Inflammatory macrophage treated with lipopolysaccharide for 4 hours (primary cell): ENCODE data around the gene FAM135A.
"Not testable (repeated sequence)": the region's sequence is repeated elsewhere in the genome, so short reads cannot be mapped to it uniquely, and the experiment has no call there.

Source experiments
- DNase-seq: peaks from one replicate; pipeline ENCODE4 v3.0.0-alpha.2; 2020

Gene FAM135A

DNA sequence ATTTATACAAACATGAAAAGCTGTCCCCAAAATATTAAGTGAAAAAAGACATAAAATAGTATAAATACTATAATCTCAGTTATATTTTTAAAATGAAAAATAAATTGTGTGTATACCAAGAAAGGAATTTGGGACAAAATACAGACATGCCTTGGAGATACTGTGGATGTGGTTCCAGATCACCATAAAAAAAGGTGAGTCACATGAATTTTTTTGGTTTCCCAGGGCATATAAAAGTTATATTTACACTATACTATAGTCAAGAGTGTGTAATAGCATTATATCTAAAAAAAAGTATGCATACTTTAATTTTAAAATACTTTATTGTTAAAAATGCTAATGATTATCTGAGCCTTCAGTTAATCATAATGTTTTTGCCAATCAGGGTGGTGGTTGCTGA, 136.0 kb downstream of the FAM135A start:
- DNase-seq: no peak

DNA sequence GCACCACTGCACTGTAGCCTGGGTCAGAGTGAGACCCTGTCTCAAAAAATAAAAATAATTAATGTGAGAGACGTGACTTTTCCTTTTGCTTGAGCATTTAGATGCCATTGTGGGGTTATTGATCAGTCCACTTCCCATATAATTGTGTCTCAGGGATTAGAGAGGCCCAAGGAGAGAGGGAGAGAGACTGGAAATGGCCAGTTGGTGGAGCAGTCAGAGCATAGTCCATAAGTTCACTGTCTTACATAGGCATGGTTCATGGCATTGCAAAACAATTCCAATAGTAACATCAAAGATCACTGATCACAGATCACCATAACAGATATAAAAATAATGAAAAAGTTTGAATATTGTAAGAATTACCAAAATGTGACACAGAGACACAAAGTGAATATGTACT, 138.3 kb downstream of the FAM135A start:
- no peak for DNase-seq

DNA sequence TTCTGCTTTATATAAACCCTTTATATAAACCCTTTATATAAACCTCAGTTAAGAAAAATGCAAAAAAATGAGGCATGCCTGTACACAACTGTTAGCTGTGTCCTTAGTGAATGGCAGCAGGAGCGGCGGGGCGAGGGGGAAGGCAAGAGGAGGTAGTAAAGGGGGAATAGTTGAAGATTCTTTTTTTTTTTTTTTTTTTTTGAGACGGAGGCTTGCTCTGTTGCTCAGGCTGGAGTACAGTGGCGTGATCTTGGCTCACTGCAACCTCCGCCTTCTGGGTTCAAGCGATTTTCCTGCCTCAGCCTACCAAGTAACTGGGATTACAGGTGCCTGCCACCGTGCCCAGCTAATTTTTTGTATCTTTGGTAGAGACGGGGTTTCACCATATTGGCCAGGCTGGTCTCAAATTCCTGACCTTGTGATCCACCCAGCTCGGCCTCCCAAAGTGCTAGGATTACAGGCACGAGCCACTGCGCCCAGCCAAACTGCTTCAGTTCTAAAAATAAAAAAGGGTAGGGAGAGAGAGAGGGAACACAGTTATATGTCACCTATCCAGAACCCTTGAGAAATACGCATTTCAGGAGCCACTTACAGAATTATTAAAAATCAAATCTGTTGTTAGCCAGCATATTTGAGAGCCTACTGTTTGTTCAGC, 139.1 kb downstream of the FAM135A start:
- not testable (repeated sequence) for DNase-seq

DNA sequence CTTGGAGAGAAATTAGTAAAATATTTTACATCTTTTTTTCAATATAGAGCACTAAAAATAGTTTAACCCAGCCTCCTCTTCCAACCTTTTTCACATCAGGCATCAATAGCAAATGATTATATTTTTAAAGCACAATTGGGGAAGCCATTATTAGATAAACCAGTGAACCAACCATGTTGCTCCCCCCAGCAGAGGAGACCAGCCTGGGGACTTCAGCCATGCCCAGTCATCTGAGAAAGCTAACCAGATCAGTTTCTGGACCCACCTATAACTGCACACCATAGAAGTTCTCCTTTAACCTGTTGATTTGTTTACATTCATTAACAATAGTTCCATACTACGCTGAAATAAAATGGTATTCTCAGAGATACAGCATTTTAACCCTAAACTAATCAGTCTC, 139.7 kb downstream of the FAM135A start:
- DNase-seq: no peak

DNA sequence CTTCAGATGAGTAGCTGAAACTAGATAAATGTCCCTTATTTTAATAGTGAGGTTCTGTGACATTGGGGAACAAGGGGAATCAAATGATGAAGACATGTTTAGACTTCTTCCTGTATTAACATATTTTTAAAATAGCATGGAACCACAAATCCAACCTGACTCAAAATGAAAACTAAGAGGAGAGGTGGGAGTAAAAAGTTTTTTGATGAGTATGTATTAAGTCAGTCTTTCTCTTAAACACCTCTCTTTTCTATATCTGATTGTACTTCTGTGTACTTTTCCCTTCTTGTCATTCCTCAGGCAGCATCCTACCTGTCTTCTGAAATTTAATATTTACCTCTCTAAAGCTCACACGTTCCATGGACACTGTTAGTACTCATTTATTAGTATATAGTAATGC, 144.7 kb downstream of the FAM135A start:
- no peak for DNase-seq

DNA sequence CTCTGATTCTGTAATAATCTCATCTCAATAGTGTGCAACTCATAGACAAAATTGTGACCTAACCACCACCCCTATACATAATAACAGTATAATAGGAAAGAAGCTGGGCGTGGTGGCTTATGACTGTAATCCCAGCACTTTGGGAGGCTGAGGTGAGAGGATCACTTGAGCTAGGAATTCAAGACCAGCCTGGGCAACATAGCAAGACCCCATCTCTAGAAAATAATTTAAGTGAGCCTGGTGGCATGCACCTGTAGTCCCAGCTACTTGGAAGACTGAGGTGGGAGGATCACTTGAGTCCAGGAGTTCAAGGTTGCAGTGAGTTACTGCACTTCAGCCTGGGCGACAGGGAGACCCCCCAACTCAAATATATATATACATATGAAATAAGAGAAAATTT, 149.1 kb downstream of the FAM135A start:
- DNase-seq: not testable (repeated sequence)

DNA sequence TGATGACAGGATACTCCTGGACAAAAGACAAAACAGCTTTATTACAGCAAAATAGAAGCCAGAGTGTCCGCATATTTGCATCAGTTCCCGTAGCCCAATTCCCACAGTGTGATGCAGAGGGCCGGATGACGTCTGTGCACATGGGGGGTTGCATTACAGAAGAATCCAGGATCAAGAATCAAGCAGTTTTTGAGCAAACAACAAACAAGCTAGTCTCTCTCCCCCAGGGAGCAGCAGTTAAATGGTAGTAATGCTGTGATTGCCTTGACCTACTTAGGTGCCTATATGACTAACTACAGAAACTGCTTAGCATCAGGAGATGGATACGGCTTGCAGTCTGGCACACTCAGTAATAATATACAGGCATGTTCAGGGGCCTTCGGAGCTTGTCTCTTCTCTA, 150.2 kb downstream of the FAM135A start:
- DNase-seq: no peak

DNA sequence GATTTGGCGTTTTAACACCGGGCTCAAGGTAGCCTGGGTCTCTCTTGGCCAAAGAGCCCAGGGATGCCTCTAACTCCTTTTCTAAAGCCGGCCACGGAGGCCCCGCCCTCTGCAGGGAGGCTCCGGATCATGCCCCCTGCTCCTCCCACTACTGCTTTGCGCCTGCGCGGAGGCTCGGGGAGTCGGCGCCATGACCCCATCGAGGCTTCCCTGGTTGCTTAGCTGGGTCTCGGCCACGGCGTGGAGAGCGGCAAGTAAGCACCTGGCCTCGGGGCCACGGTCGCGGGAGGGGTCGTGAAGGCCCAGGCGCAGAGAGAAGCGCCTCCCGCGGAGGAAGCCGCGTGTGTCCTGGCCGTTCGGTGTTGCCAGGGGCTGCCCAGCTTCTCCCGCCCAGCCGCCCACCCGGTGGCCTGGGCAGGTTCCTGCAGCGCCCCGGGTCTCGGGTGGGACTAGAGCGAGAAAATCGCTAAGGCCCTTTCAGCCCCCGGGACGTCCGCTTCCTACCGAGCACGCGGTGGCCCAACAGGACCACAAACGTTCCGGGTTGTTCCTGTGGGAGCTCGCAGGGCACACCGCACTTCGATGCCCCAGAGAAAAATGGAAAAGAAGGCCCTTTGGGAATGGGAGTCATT, 153.6 kb downstream of the FAM135A start, which contains the start of gene SDHAF4:
TSS of gene SDHAF4 (plus strand) at position 180 of the 632 bp plus-strand sequence. CDS start at position 191, 11 bp downstream.
- peak; percentile 90 for DNase-seq

DNA sequence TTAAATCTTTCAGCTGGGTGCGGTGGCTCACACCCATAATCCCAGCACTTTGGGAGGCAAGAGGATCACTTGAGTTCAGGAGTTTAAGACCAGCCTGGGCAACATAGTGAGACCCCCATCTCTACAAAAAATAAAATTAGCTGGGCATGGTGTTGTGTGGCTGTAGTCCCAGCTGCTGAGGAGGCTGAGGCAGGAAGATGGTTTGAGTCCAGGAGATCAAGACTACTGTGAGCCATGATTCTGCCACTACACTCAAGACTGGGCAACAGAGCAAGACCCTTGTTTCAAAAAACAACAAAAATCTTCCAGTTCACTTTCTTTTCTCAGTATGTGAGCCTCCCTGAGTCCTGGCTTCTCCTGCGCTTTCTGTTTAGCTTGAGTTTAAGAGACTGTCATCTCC, 161.3 kb downstream of the FAM135A start:
- no peak for DNase-seq

DNA sequence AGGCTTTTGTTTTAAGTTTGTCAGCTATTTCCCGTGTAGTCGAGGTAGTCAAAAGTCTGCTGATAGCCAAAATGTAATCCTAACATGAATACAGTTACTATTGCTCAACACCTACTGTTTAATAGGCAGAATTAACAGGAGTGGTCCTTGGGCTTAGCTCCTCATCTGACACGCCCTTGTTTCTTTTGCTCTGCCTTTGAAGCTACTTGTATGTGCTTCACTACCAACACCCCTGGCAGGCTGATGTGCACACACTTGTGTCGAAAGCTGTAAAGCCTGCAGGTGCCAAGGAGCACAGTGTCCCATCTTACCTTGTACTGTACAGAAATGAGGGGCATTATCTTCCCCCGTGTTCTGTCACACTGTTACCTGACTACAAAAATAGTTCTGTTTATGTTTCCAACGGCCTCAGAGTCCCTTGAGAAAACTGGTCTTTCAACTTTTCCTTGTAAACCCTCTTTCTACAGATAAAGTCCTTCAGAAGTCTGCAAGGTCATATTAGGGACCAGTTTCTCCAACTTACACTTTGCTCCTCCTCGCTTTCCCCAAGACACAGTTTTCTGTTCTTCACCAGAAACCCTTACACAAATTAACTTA, 162.7 kb downstream of the FAM135A start:
- no peak for DNase-seq

DNA sequence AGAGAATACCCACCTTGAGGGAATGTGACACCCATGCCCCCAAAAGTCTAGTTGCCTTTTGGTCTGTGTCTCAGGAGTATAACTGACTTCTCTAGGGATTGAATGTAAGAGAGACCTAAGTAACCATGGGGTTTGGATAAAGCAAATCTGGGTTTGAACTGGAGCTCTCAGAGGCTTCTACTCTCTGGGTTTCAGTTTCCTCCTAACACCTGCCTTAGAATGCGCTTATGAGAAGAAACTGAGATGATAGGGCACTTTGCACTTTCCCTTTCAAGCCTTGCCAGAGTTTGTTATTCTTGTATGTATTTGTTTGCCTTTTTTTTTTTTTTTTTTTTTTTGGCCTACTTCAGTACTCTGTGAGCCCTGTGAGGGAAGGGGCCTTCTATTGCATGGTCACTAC, 172.8 kb downstream of the FAM135A start:
- DNase-seq: no peak

DNA sequence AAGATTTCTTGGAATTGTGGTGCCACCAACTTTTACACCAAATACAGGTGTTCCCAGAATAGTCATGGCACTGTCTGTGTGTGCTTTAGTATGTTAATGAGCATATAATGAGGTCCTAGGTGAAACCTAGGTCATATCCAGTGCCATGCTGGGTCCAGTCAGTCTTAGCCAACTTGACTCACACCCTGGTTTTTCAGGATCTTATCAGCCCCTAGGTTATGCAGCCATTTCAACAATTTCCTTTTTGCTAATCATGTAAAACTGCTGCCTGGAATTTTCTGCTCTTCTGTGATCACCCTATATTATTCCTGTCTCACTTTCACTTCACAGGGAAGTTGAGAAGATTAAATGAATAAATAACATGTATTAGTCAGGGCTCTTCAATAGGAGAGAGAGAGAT, 177.1 kb downstream of the FAM135A start:
- no peak for DNase-seq

DNA sequence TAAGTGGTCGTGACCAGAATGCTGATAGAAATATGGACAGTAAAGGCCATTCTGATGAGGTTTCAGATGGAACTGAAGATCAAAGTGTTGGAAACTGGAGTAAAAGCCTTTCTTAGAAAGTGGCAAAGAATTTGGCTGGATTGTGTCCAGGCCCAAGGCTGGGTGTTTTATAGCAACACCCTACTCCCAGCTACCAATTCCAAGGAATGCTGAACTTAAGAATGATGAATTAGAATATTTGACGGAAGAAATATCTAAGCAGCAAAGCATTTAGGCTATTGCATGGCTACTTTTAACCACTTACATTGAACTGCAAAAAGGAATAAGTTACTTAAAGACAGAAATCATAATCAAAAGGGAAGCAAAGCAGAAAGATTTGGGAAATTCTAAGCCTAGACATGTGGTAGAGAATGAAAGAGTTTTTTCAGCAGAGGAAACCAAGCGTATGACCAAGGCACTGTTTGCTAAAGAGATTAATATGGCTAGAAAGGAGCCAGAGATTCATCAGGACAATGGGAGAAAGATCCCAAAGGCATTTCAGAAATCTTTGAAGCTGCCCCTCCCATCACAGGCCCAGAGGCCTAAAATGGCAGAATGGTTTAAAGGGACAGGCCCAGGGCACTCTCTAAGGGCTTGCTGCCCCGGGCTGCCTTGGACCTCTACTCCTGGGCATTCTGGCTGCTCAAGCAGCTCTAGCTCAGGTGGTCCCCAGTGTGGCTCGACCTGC, 179.2 kb downstream of the FAM135A start:
- no peak for DNase-seq

DNA sequence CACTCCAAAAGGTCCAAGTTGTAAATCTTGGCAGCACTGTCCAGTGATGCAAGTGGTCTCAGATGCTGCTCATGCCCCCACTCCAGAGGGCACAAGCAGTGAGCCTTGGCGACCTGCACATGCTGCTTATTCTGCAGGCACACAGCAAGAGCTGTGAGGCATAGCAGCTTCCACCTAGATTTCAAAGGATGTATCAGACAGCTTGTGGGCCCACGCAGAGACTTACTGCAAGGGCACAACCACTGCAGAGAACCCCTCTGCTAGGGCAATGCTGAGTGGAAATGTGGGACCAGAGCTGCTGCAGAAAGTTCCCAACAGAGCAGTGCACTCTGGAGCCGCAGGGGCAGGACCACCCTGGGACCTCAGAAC, 179.8 kb downstream of the FAM135A start:
- no peak for DNase-seq

DNA sequence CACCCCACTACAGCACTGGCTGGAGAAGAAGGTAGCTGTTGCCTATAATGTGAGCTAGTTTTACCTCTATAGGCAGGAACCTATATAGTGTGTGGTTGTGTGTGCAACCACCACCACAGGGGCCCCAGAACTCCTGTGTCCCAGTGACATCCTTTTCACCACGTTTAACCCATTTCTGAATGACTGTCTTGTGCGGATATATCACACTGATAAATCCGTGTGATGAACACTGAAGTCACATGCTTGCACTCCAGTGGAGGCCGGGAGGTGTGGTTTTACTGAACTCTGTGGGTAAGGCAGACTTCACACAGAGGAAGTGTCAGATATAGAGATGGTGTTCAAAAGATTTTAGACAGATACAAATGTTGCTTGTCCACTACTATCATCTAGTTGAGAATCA, 185.9 kb downstream of the FAM135A start:
- no peak for DNase-seq

DNA sequence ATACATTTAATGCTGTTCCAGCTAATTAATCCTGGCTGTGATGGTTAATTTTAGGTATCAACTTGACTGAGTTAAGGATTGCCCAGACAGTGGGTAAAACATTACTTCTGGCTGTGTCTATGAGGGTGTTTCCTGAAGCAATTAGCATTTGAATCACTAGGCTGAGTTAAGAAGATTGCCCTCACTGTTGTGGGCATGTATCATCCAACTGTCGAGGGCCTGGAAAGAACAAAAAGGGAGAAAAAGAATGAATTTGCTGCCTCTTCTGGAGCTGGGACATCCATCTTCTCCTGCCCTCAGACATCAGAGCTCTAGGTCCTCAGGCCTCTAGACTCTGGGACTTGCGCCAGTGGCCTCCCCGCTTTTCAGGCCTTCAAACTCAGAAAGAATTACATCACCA, 187.7 kb downstream of the FAM135A start:
- DNase-seq: no peak

DNA sequence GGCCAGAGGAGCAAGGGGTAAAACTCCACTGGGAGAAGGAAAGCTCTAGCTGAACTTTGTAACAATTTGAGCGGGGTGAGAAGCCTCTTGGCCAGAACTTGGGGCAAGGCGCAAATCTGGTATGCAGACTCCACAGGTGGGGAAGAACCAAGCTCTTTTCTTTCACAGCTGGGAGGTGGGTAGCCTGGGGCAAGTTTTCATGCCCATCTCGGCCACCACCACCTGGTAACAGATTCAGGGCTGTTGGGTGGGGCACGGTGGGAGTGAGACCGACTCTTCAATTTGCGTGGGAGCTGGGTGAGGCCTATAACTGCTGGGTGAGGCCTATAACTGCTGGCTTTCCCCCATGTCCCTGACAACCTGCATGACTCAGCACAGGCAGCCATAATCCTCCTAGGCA, 190.9 kb downstream of the FAM135A start:
- DNase-seq: no peak

DNA sequence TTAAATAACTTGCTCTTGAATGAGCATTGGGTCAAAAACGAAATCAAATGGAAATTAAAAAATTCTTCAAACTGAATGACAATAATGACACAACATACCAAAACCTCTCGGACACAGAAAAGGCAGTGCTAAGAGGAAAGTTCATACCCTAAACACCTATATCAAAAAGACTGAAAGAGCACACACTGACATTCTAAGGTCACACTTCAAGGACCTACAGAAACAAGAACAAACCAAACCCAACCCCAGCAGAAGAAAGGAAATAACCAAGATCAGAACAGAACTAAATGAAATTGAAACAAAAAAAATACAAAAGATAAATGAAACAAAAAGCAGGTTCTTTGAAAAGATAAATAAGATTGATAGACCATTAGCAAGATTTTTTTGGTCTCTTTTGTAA, 194.1 kb downstream of the FAM135A start:
- DNase-seq: not testable (repeated sequence)

DNA sequence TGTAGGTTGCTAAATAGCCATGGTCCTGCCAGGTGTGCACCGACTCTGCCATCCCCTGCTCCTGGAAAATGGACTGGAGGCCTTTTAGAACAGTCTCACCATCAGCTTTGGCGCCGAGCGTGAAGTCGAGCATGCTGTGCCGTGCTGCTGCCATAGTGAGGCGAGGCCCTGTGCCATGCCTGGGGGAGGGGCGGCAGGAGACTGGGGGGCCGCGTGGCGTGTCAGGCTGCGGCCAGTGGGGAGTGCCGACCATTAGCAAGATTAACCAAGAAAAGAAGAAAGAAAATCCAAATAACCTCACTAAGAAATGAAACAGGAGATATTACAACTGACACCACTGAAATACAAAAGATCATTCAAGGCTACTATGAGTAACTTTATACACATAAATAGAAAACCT, 195.9 kb downstream of the FAM135A start:
- DNase-seq: not testable (repeated sequence)
